Omental fat pad (tissue), 4 donors: ENCODE results near the gene NCS1. TPM values are rescaled to one million over a fixed set of nuclear protein-coding genes. Genes with fewer than 3 reads are reported as not detected.

ENCODE experiments used
- ATAC-seq: fragments of 150-250 bp; one replicate; pipeline ENCODE4 v1.9.1; 2016; ENCODE audit warnings: mild to moderate bottlenecking, moderate library complexity; ENCODE audit not compliant: low FRiP score
- DNase-seq: peaks from one replicate; pipeline ENCODE4 v3.0.0-alpha.2; 2019; ENCODE audit warnings: low spot score
- total RNA-seq, 4 donors: library from RNA; depleted of rRNA; stranded (reverse); fragments of >200 nt; gene quantifications; one replicate each; pipeline ENCODE4 v1.1.0, GENCODE V29; 2016
- TF ChIP-seq, protein P1 (sequence below), 3 donors: fragments of 450-650 bp; IDR thresholded peaks; one replicate each; pipeline ENCODE4 v1.5.1; 2016 to 2017; ENCODE audit warnings: antibody characterized with exemption in 3 of 3, mild to moderate bottlenecking in 3 of 3, moderate library complexity in 2 of 3

Gene NCS1
- total RNA-seq, 4 donors from 2014 or later: 2.5 to 14.7 (median 4.0) TPM

DNA sequence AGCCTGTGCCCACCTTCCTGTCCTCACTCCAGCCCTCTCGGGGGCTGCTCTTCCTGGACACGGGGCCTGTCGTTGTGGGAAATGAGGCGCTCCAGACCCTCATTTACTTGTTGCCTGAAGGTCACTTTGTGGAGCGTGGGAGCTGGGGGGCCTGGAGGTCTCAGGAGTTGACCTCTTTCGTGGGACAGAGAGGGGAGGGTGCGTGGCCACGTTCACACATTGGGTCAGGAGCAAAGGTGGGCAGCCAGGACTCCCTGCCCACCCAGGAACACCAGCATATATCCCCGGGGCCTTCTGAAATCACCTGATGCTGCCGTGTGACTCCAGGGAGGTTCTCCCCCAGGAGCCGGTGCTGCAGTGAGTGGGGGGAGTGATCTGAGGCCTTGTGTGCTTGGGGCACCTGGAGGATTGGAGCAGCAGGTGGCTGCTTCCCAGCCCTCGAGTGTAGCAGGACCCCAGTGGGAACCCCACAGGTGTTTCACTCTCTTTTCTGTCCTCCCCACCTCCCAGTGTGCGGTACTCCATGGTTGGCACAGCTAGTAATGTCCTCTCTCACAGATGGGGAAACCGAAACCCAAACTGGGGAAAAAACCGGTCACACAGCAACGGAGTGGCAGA is 20.3 kb downstream of the NCS1 start:
- DNase-seq (no peak), ATAC-seq (no peak)

DNA sequence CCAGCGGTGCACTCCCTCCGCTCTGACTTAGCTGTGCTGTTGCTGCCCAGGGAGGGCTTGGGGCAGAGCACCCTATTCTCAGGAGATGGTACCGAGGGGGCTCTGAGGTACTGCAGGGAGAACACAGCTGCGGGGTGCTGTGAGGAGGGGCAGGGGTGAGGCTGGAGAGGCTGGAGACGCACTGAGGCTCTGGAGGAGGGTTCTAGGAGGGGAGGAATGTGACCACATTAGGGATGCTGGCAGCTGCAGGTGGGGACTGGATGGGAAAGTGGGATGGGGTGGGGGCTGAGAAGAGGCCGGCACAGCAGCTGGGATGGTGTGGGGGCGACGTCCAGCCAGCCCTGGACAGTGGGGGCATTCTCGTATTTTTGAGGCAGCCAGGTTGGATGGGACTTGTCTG is 20.9 kb downstream of the NCS1 start:
- DNase-seq (no peak), ATAC-seq (no peak)
- TF ChIP-seq, protein P1, sequence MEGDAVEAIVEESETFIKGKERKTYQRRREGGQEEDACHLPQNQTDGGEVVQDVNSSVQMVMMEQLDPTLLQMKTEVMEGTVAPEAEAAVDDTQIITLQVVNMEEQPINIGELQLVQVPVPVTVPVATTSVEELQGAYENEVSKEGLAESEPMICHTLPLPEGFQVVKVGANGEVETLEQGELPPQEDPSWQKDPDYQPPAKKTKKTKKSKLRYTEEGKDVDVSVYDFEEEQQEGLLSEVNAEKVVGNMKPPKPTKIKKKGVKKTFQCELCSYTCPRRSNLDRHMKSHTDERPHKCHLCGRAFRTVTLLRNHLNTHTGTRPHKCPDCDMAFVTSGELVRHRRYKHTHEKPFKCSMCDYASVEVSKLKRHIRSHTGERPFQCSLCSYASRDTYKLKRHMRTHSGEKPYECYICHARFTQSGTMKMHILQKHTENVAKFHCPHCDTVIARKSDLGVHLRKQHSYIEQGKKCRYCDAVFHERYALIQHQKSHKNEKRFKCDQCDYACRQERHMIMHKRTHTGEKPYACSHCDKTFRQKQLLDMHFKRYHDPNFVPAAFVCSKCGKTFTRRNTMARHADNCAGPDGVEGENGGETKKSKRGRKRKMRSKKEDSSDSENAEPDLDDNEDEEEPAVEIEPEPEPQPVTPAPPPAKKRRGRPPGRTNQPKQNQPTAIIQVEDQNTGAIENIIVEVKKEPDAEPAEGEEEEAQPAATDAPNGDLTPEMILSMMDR (IDR thresholded peaks at IDR 0.05): no peak

More for the DNA sequence above, 20.3 kb downstream of the NCS1 start:
- TF ChIP-seq, protein P1 (IDR thresholded peaks at IDR 0.05): no peak

DNA sequence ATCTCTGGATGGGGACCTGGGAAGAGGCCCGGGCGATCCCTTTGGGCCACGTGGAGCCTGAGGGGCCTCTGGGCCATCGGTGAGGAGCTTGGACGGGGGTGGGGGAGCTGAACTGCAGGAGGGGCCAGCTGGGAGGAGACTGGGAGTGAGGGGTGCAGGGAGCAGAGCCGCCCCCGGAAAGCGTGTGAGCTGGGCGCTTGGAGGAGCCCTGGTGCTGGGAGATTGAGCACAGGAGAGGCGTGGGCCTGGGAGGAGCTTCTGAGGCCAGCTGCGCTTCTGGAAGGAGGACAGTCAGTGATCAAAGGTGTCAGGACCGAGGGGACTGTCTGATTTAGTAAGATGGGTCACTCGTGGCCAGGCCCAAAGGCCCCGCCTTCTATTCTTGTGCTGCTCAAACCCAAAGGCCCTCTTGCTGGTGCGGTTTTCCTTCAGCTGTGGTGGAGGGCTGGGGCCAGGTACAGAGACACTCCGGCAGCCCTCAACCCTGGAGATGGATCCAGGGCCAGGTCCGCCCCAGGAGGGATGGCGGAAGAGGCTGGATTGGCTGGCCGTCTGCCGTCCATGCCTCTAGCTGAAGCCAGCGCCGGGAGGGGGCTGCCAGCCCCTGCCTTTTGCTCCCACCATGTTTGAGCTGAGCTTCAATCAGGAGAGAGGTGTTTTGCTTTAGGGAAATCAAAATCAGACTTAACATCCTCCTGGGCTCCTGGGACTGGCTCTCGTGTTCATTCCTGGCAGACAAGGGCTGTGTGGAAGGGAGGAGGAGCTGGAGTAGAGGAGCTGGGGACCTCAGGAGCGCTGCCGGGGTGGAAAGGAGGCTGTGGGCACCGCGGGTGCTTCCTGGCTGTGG is 21.6 kb downstream of the NCS1 start:
- DNase-seq (no peak), ATAC-seq (no peak)
- TF ChIP-seq, protein P1 (IDR thresholded peaks at IDR 0.05): no peak

DNA sequence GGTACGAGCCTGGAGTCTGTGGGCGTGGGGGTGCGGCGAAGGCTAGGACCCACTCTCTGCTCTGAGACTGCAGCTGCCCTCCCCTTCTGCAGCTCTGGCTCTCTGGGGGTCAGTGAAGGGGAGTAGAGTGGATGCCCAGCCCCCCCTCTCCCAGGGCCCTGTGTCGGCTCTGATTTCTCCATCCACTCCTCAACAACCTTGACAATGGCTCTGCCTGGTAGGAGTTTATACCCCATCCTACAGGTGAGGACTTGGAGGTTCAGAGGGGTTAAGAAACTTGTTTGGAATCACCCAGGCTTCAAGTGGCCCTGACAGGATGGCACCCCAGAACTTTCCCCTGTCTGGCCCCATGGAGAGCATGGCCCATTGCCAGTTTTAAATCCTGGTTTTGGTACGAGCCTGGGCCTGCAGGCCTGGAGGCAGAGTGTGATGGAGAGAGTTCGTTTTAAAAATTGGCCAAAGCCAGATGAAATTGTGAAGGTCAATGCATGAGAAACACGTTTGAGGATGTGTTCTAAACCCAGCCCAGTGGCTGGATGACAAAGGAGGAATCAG is 22.3 kb downstream of the NCS1 start:
- ATAC-seq (no peak), DNase-seq (no peak)
- TF ChIP-seq, protein P1 (IDR thresholded peaks at IDR 0.05): no peak

DNA sequence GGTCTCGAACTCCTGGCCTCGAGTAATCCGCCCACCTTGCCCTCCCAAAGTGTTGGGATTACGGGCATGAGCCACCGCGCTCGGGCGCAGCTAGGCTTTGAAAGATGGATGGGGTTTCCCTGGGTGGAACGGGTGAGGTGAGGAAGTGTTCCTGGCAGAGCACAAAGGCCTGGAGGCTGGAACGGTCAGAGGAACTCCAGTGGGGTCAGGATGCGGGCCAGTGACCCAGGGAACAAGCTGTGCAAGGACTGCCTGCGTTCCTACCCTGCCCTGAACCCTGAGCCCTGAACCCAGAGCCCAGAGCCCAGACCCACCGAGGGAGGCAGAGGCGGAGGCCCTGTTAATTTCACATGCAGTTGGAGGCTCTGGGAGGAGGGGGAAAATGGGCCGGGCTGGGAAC is 23.4 kb downstream of the NCS1 start:
- ATAC-seq: no peak
- TF ChIP-seq, protein P1 (IDR thresholded peaks at IDR 0.05): no peak
- no peak for DNase-seq

DNA sequence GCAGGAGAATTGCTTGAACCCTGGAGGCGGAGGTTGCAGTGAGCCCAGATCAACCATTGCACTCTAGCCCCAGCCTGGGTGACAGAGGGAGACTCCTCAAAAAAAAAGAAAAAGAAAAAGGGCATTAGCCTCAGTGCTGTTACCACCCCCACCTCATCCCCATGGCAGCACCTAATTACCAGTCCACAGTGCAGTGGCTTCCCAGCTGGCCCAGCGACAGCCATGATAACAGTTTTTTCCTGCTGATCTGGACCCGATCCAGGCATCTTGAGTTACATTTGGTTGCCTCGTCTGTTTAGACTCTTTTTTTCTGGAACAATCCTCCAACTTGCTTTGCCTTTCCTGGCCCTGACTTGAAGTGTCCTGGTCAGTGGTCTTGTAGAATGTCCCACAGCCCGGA is 24.4 kb downstream of the NCS1 start:
- TF ChIP-seq, protein P1 (IDR thresholded peaks at IDR 0.05): no peak
- no peak for ATAC-seq
- no peak for DNase-seq
